Measurements from ENCODE around the gene HLF. TPM values are rescaled to one million over a fixed set of nuclear protein-coding genes. Genes with fewer than 3 reads are reported as not detected.

Gene HLF
- total RNA-seq, 3 donors from 2014 or later = 0.98 to 1.6 (median 1.0) TPM

DNA sequence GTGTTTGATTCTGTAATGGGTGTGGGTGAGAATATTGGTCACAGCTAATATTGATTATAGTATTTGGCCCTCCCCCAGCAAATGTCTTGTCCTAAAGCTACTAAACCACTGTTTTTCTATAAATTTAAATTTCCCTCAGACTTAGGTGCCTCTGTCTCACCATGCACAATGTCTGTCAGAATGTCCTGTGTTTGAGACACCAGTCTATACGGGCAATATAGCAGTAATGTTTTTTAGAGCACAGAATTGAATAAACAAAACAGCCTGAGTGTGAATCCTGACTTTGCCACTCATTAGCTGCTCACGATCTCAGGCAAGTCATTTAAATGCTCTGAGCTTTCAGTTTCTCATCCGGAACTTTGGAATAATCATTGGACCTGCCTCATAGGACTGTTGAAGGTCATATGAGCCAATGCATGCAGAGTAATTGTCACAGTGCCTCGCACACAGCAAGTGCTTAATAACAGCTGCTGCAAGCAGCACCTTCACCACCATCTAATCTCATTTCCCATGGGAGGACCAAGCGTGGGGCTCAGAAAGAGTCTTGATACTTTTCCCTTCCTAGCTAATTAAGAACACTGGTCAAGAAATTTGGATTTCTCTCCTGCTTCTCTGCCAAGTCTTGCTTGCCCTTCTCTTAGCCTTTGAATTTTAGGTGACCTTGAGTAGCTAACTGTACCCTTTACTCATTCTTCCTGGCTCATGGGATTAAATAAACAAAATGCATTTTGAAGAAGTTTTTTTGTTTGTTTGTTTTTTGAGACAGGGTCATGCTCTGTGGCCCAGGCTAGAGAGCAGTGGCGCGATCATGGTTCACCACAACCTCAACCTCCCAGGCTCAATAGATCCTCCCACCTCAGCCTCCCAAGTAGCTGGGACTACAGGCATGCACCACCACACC, 9.8 kb downstream of the HLF start:
- peaks cover 19% of the 10 kb centered on the region for H3K27me3 Mint-ChIP-seq (ENCODE audit: low read depth)
- ATAC-seq = no peak
- H3K4me1 Mint-ChIP-seq (ENCODE audit: low read depth) = peaks cover 11% of the 10 kb centered on the region

DNA sequence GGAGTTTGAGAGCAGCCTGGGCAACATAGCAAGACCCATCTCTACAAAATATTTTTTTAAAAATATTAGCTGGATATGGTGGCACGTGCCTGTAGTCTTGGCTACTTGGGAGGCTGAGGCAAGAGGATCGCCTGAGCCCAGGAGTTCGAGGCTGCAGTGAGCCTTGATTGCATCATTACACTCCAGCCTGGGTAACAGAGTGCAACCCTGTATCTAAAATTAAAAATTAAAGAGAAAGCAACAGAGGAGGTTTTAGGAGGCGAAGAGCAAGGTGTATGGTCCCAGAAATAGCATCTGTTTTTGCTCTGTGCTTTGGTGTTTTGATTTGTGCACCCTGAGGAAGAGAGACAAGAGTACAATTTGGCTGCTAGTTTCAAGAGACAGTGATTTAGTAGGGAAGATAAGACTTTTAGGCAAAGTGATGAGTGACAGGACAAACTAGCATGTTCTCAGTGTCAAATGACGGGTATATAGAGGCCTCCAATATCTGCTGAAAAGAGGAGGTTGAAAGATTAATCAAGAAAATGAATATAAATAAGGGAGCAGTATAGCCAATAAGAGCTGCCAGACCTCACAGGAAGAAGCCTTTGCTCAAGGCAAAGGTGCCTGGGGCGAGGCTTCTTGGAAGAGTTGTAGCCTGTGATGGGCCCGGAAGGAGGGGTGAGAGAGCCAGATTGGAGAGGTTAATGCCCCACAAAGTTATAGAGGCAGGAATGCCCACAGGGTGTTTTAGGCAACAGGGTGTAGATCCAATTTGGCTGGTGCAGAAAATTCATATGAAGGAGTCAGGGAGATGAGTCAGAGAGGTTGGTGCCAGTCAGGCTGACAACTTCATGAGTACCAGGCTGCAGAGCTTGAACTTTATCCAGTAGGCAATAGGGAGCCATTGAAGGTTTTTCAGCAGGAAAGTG, 11.4 kb downstream of the HLF start:
- Mint-ChIP-seq H3K36me3 (ENCODE audit: insufficient read depth) (peaks cover 2% of the 10 kb centered on the region), H3K4me3 (no peak overlapping the region), H3K4me1 (ENCODE audit: low read depth) (peaks cover 11% of the 10 kb centered on the region), H3K27me3 (ENCODE audit: low read depth) (peaks cover 19% of the 10 kb centered on the region), H3K9me3 (no peaks in the 10 kb centered on the region)
- ATAC-seq (no peak), DNase-seq (no peak)

More for the DNA sequence above, 9.8 kb downstream of the HLF start:
- H3K4me3 Mint-ChIP-seq = no peak overlapping the region
- H3K9me3 Mint-ChIP-seq = no peaks in the 10 kb centered on the region
- no peak for DNase-seq
- H3K36me3 Mint-ChIP-seq (ENCODE audit: insufficient read depth) = peaks cover 2% of the 10 kb centered on the region

DNA sequence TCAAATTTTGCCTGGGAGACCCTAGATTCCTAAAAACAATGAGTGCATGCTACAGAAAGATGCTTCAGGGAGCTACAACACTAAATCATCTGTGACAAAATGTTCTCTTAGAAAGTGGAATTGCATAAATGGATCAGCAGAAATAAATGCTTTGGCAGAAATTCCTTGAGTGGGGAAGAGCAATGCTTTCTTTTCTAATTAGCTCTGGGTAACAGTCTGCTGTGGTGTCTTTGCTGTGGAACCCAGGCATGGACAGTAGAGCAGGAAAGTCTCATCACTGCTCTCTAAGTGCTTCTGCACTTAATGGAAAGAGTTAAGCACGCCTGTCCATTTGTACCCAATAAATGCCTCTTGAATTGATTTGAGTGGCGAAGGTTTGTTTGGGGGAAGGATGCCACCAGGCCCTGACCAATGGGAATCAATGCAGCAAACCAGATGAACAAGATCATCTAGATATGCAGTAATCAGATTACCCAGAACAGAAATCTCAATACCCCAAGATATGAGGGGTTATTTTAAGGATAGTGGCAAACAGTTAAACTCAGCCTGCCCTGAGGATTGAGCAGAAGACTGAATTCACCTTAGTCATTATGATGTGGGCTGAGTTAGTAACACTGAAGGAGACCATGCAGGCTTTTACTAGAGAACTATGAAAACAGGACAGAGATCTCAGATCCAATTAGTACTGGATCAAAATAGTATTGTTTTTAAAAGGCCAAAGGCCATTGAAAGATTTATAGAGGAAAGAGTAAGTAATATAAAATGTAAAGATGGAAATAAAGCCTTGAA, 13.6 kb downstream of the HLF start:
- DNase-seq = no peak
- H3K27me3 Mint-ChIP-seq (ENCODE audit: low read depth) = peaks cover 7% of the 10 kb centered on the region
- H3K4me1 Mint-ChIP-seq (ENCODE audit: low read depth) = peaks cover 2% of the 10 kb centered on the region
- no peak for ATAC-seq
- H3K4me3 Mint-ChIP-seq = no peak overlapping the region
- no peaks in the 10 kb centered on the region for H3K9me3 Mint-ChIP-seq
- H3K36me3 Mint-ChIP-seq (ENCODE audit: insufficient read depth) = no peaks in the 10 kb centered on the region

DNA sequence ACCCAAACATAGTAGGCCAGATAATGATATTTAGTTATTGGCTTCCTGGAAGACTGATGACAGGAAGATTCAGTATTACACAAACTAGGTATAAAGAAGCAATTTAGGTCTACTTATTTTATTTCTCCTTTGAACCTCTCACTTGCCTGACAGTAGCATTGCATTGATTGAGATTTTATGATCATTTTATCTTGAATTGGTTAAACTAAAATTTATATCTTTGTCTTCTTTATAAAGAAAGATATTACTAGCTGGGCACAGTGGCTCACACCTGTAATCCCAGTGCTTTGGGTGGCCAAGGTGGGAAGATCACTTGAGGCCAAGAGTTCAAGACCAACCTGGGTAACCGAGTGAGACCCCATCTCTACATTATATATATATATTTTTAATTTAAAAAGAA, 14.4 kb downstream of the HLF start:
- DNase-seq = no peak
- no peak for ATAC-seq
- no peaks in the 10 kb centered on the region for H3K9me3 Mint-ChIP-seq
- no peak overlapping the region for H3K4me3 Mint-ChIP-seq
- peaks cover 2% of the 10 kb centered on the region for H3K27me3 Mint-ChIP-seq (ENCODE audit: low read depth)
- no peaks in the 10 kb centered on the region for H3K36me3 Mint-ChIP-seq (ENCODE audit: insufficient read depth)
- peaks cover 6% of the 10 kb centered on the region for H3K4me1 Mint-ChIP-seq (ENCODE audit: low read depth)

DNA sequence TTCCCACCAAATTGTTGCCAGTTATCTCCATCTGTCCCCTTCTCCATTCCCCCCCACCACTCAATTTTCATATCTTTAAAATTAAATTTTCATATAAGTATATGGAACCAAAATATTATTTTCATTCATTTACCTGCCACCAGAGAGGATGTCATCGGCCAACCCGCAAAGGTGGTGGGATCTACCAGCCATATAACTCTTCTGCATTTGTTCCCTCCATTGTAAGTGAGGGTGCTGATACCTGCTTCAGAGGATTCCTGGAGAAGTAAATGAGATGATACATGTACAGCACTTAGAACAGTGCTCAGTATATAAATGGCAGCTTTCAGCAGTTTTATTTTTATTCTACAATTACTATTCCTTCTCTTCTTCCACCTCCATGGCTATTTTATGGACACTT, 15.0 kb downstream of the HLF start:
- peaks cover 12% of the 10 kb centered on the region for H3K4me1 Mint-ChIP-seq (ENCODE audit: low read depth)
- no peak overlapping the region for H3K4me3 Mint-ChIP-seq
- no peaks in the 10 kb centered on the region for H3K9me3 Mint-ChIP-seq
- H3K36me3 Mint-ChIP-seq (ENCODE audit: insufficient read depth) = no peaks in the 10 kb centered on the region
- no peak for DNase-seq
- peaks cover 2% of the 10 kb centered on the region for H3K27me3 Mint-ChIP-seq (ENCODE audit: low read depth)
- ATAC-seq = no peak

DNA sequence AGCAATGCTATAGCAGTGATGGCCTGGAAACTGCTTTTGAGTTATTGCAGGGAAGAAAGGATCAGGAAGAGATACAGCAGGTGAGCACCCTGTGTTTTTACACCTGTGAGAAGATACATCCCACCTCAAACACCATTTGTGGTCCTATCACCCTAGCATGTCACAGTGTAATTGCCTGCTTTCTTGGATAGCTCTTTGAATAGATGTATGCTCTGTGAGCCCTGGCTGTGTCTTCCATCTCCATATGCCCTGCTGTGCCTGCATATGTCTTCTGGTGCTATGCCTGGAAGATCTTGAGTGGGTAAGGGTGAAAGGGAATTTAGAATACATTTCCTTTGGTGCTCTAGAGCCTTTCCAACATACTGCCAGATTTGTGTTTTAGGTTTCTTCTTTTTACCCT, 15.5 kb downstream of the HLF start:
- Mint-ChIP-seq H3K27me3 (ENCODE audit: low read depth) (peaks cover 2% of the 10 kb centered on the region), H3K9me3 (no peaks in the 10 kb centered on the region), H3K4me1 (ENCODE audit: low read depth) (peaks cover 14% of the 10 kb centered on the region), H3K36me3 (ENCODE audit: insufficient read depth) (no peaks in the 10 kb centered on the region), H3K4me3 (no peak overlapping the region)
- ATAC-seq (no peak), DNase-seq (no peak)

DNA sequence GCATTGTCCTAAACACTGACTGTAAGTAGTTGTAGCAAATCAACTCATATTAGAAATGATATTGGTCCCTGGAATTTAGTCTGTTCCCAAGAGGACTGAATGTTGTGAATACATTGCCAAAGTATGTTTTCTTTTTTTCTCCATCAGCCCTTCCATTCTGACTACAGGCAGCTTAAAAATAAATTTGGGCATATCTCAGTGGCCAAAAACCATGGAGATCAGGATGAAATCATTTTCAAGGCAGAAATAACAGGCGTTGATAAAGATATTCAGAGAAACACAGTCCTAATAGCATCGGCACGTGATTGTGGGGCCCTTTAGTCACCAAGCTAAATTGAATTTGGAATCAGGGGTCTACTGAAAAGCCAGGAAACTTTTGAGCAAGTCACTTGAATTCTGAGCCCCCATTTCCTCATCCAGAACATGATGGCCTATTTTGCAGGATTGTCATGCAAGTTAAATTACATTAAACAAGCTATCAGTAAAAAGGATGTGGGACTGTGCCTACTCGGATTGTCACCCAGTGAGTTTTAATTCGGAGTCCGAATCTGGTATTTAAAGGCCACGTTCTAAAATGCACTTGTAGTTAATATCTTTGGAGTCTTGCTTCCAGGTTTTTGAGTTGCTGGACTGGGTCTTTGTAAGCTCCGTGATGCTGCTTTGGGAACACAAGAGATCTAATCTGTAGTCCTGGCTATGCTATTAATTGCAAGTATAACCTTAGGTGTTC, 17.1 kb downstream of the HLF start:
- Mint-ChIP-seq H3K27me3 (ENCODE audit: low read depth) (peaks cover 2% of the 10 kb centered on the region), H3K4me1 (ENCODE audit: low read depth) (peaks cover 12% of the 10 kb centered on the region), H3K4me3 (no peak overlapping the region), H3K9me3 (no peaks in the 10 kb centered on the region), H3K36me3 (ENCODE audit: insufficient read depth) (no peaks in the 10 kb centered on the region)
- ATAC-seq (no peak), DNase-seq (no peak)

DNA sequence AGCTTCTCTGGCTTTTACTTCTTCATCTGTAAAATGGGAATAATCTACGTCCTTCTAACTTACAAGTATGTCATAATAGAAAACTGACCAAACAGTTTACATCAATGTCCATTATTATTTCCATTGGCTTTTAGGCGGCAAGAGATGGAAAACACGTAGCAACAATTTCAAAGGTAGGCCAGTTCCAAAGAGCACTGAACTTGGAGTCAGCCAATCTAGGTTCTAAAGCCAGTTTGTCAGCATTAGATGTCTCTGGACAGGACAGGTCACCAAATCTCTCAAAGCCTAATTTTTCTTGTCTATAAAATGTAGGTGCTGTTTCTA, 17.6 kb downstream of the HLF start:
- no peak overlapping the region for H3K4me3 Mint-ChIP-seq
- no peaks in the 10 kb centered on the region for H3K9me3 Mint-ChIP-seq
- DNase-seq = no peak
- no peaks in the 10 kb centered on the region for H3K36me3 Mint-ChIP-seq (ENCODE audit: insufficient read depth)
- ATAC-seq = no peak
- peaks cover 12% of the 10 kb centered on the region for H3K4me1 Mint-ChIP-seq (ENCODE audit: low read depth)
- H3K27me3 Mint-ChIP-seq (ENCODE audit: low read depth) = peaks cover under 1% of the 10 kb centered on the region

DNA sequence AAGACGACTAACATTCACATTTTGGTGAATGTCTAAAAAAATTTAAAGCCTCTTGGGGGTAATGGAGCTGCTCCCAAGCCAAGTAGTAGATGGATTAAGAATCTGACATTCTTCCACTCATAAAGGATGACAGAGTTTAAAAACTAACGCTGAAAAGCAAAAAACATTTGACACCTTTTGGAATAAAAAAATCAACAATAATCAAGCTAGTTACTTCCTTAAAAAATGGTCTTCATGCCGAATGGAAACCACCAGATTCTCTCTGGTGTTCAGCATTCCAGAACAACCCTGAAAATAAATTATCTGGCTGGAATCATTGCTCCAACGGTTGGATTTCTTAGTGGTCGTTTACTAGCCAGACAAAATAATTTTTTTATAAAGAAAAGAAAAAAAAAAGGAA, 18.0 kb downstream of the HLF start:
- H3K9me3 Mint-ChIP-seq = no peaks in the 10 kb centered on the region
- H3K4me3 Mint-ChIP-seq = no peak overlapping the region
- H3K4me1 Mint-ChIP-seq (ENCODE audit: low read depth) = peaks cover 12% of the 10 kb centered on the region
- H3K36me3 Mint-ChIP-seq (ENCODE audit: insufficient read depth) = no peaks in the 10 kb centered on the region
- no peaks in the 10 kb centered on the region for H3K27me3 Mint-ChIP-seq (ENCODE audit: low read depth)
- ATAC-seq = no peak
- no peak for DNase-seq

DNA sequence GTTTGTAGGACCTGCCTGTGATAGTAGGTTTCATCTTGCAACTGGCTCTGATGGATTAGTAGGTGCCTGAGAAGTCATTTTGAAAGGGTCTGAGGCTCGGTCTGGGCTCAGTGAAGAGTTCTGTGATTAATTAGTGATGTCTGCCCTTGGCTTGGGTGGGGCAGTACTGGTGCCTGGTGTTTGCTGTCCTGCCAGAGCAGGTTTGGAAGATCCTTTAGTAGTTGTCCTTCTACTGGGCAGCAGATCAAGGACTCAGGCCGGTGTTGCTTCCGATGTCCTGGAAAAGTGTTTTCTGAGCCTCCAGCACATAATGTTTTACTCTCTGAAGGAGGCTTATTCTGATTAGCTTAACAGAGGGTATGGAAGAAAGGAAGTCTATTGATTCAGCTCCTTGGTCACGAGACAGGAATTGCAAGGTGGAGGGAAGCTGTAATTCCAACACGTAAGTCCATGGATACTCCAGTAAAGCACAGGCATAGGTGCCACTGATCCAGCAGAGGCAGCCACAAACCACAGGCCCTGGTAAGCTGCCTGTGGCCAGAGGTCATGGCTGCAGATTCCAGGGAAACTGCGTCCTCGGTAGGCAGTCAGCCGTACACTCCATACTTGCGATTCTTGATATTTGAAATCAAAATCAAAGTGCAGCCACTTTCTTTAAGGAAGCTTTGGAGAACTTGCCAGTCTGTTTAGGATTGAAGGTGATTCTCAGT, 18.7 kb downstream of the HLF start:
- DNase-seq (no peak), ATAC-seq (no peak)
- Mint-ChIP-seq H3K9me3 (no peaks in the 10 kb centered on the region), H3K27me3 (ENCODE audit: low read depth) (no peaks in the 10 kb centered on the region), H3K4me3 (no peak overlapping the region), H3K36me3 (ENCODE audit: insufficient read depth) (no peaks in the 10 kb centered on the region), H3K4me1 (ENCODE audit: low read depth) (peaks cover 12% of the 10 kb centered on the region)

DNA sequence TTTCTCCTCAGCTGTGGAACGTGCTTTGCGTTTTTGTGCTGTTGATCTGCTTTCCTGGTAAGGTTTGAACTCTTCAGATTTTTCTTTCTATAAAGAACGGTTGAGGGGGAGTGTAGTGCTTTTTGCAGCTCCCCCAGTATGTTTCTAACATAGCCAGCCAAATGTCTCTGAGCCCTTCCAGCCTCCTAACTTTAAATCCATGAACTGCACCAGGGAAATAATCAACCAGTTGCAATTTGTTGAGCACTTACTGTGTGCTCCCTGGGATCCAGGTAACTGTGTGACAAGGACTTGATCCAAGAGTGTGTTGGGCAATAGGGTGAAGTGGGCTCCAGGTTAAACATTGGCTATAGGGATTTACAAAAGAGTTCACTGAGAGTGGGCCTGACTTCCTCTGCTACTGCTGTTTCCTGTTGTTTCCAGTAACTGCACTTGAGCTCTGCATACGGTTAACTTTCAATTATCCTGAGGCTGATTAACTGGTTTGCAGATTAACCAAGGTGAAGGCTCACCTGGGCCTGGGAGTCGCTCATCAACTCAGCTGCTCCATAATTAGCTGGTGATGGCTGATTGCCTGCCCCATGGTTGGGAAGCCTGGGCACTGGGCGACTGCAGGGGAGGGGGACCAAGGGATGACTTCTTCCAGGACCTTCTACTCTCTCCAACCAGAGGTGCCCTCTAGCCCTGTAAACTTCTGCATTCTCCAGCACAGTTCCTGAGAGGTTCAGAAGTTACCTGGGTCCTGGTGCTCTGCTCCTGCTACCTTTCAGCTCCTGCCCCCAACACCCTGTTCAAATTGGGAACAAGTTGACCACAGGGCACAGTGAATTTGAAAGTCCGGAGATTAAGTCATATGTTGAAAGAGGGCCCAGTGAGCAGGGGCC, 19.5 kb downstream of the HLF start:
- DNase-seq (no peak), ATAC-seq (no peak)
- Mint-ChIP-seq H3K9me3 (no peaks in the 10 kb centered on the region), H3K36me3 (ENCODE audit: insufficient read depth) (no peaks in the 10 kb centered on the region), H3K27me3 (ENCODE audit: low read depth) (no peaks in the 10 kb centered on the region), H3K4me3 (no peak overlapping the region), H3K4me1 (ENCODE audit: low read depth) (peaks cover 12% of the 10 kb centered on the region)

DNA sequence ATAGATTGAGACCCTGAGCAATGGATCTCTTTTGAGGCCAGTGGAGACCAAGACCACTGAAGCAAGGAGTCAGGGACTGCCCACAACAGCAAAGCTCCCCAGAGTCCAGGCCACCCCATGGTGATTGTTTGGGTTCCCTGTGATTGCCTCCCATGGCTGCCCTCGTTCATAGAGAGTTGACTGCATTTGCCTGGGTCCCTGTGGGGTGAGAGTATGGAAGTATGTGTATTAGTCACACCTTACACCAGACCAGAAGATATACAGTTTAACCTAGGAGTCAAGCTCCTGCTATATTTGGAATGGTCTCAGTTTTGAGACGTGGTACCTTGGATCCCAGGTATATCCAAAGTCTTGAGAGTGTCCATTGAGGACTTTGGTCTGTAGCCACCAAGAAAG, 20.2 kb downstream of the HLF start:
- H3K9me3 Mint-ChIP-seq = no peaks in the 10 kb centered on the region
- no peaks in the 10 kb centered on the region for H3K36me3 Mint-ChIP-seq (ENCODE audit: insufficient read depth)
- no peak for ATAC-seq
- H3K27me3 Mint-ChIP-seq (ENCODE audit: low read depth) = no peaks in the 10 kb centered on the region
- no peak overlapping the region for H3K4me3 Mint-ChIP-seq
- DNase-seq = no peak
- peaks cover 12% of the 10 kb centered on the region for H3K4me1 Mint-ChIP-seq (ENCODE audit: low read depth)

Data from activated T-cell treated with anti-CD3 and anti-CD28 coated beads, Interleukin-2, amount 50 U/mL, for 4 hours (primary cell).